Gastroesophageal sphincter (tissue), 4 donors: ENCODE measurements around the gene NNMT. TPM values are rescaled to one million over a fixed set of nuclear protein-coding genes. Genes with fewer than 3 reads are reported as not detected.

Experiments
- ATAC-seq: fragments of 150-250 bp; one replicate; pipeline ENCODE4 v1.9.1; 2016; ENCODE audit warnings: mild to moderate bottlenecking, moderate library complexity
- H3K27ac ChIP-seq, 4 donors: fragments of 200-600 bp; sonication (generic) in 3 of 4; 1 replicate in 3 of 4; 2 replicates in 1 of 4; pipeline ENCODE4 v1.5.1; 2016 to 2019
- H3K27me3 ChIP-seq: fragments of 200-600 bp; sonication (generic); one replicate; pipeline ENCODE4 v1.5.1; 2019
- H3K36me3 ChIP-seq, 2 donors: fragments of 200-600 bp; sonication (generic); one replicate each; pipeline ENCODE4 v1.5.1; 2019; ENCODE audit warnings: control low read depth in 1 of 2
- H3K4me1 ChIP-seq, 3 donors: fragments of 200-600 bp; sonication (generic); 1 replicate in 2 of 3; 2 replicates in 1 of 3; pipeline ENCODE4 v1.5.1; 2016 to 2019; ENCODE audit warnings: control low read depth in 2 of 3
- H3K4me3 ChIP-seq, 2 donors: fragments of 200-600 bp; sonication (generic); one replicate each; pipeline ENCODE4 v1.5.1; 2019; ENCODE audit warnings: mild to moderate bottlenecking in 1 of 2, moderate library complexity in 1 of 2
- H3K9me3 ChIP-seq, 3 donors: fragments of 200-600 bp; sonication (generic); one replicate each; pipeline ENCODE4 v1.5.1; 2017 to 2019; ENCODE audit warnings: control low read depth in 2 of 3
- EP300 ChIP-seq: sonication (generic); formaldehyde crosslinking; IDR thresholded peaks from one replicate; pipeline ENCODE4 v1.6.1; 2017; ENCODE audit warnings: antibody characterized with exemption, mild to moderate bottlenecking
- POLR2A ChIP-seq, 2 donors: fragments of 450-650 bp; IDR thresholded peaks; one replicate each; pipeline ENCODE4 v1.6.1; 2017; ENCODE audit warnings: antibody characterized with exemption in 2 of 2, mild to moderate bottlenecking in 2 of 2, moderate library complexity in 1 of 2
- POLR2AphosphoS5 ChIP-seq: sonication (generic); formaldehyde crosslinking; IDR thresholded peaks from one replicate; pipeline ENCODE4 v1.6.1; 2017; ENCODE audit warnings: antibody characterized with exemption
- WGBS, 2 donors: methylation state at CpG; one replicate each; pipeline ENCODE4 v1.1.5; 2018; ENCODE audit warnings: low coverage in 1 of 2; 5-methylcytosine and 5-hydroxymethylcytosine counted together
- total RNA-seq, 4 donors: library from RNA; depleted of rRNA; stranded (reverse); fragments of >200 nt; gene quantifications; one replicate each; pipeline ENCODE4 v1.1.0, GENCODE V29; 2016
- TF ChIP-seq, protein P1 (sequence below), 4 experiments: fragments of 200-600 bp in 2 of 4; fragments of 450-650 bp in 2 of 4; sonication (generic) in 1 of 4; IDR thresholded peaks; one replicate each; pipeline ENCODE4 v1.5.1; 2017 to 2019; ENCODE audit warnings: antibody characterized with exemption in 4 of 4, mild to moderate bottlenecking in 2 of 4, moderate library complexity in 2 of 4

NNMT gene
- total RNA-seq, 4 donors from 2014 or later, result 39.4 to 409 (median 243) TPM

DNA sequence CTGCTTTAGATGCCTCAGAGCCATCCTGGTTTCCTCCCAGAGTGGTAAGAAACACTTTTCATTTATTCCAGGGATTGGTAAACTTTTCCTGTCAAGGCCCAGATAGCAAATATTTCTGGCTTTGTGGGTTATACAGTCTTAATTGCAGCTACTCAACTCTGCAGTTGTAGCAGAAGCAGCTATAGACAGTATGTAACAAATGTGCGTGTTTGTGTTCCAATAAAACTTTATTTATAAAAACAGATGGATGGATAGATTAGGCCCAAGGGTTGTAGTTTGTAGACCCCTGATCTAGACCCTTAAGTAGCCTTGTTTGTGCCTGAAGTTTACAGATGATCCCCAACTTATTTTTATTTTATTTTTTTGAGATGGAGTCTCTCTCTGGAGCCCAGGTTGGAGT lies 17.9 kb downstream of the NNMT start:
- H3K27ac ChIP-seq, result no peak overlapping the region
- H3K9me3 ChIP-seq, result no peaks in the 10 kb centered on the region
- H3K4me1 ChIP-seq, result peaks cover 0 to 18% (median 3%) of the 10 kb centered on the region in 3 donors
- peaks cover 32% of the 10 kb centered on the region for H3K27me3 ChIP-seq
- ATAC-seq, result no peak
- WGBS, 2 donors, result 89 to 100% methylated on average over 1 of the region's 1 CpG
- no peak overlapping the region for H3K4me3 ChIP-seq
- TF ChIP-seq POLR2A (IDR thresholded peaks at IDR 0.05) (no peak), EP300 (no peak), POLR2AphosphoS5 (no peak)
- TF ChIP-seq, protein P1, sequence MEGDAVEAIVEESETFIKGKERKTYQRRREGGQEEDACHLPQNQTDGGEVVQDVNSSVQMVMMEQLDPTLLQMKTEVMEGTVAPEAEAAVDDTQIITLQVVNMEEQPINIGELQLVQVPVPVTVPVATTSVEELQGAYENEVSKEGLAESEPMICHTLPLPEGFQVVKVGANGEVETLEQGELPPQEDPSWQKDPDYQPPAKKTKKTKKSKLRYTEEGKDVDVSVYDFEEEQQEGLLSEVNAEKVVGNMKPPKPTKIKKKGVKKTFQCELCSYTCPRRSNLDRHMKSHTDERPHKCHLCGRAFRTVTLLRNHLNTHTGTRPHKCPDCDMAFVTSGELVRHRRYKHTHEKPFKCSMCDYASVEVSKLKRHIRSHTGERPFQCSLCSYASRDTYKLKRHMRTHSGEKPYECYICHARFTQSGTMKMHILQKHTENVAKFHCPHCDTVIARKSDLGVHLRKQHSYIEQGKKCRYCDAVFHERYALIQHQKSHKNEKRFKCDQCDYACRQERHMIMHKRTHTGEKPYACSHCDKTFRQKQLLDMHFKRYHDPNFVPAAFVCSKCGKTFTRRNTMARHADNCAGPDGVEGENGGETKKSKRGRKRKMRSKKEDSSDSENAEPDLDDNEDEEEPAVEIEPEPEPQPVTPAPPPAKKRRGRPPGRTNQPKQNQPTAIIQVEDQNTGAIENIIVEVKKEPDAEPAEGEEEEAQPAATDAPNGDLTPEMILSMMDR (IDR thresholded peaks at IDR 0.05), result no peak
- peaks cover 0 to 30% of the 10 kb centered on the region in 2 donors for H3K36me3 ChIP-seq

DNA sequence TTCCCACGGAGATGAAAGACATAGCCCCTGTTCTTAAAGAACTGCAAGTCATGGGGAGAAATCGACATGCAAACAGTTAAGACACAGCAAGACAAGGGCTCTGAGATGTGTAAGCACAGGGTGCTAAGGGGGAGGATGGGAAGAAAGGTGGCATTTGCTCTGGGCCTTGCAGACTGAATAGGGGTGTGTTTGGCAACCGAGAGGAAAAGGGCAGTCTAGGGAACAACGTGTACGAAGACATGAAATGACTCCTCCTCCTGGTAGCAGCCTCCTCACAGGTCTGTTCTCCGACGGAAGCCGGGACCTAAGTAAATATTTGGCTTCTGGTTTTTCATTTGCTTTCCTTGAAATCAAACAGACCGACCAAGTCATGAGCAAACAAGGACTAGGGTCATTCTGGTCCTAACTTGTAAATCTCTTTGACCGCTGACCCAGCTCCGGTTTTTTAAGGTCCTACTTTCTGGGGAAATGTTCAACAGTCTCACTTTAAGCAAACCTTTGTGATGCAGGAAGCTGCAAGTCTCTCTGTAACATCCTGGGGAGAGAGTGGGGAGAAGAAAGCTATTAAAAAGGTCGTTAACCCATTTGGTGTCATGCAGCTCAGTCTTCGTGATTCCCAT lies 19.7 kb downstream of the NNMT start:
- peak overlapping the region in 1 of 4 donors; percentile 55 for H3K27ac ChIP-seq
- WGBS, 2 donors, result 23 to 31% methylated on average over 10 to 12 of the region's 13 CpGs
- no peak overlapping the region for H3K4me3 ChIP-seq
- TF ChIP-seq POLR2A (IDR thresholded peaks at IDR 0.05) (no peak), POLR2AphosphoS5 (no peak), EP300 (no peak)
- TF ChIP-seq, protein P1 (IDR thresholded peaks at IDR 0.05), result no peak
- H3K9me3 ChIP-seq, result no peaks in the 10 kb centered on the region
- H3K4me1 ChIP-seq, result peaks cover 0 to 18% (median 0%) of the 10 kb centered on the region in 3 donors
- peak; percentile 3 for ATAC-seq
- H3K27me3 ChIP-seq, result peaks cover 31% of the 10 kb centered on the region
- H3K36me3 ChIP-seq, result peaks cover 0 to 30% of the 10 kb centered on the region in 2 donors

DNA sequence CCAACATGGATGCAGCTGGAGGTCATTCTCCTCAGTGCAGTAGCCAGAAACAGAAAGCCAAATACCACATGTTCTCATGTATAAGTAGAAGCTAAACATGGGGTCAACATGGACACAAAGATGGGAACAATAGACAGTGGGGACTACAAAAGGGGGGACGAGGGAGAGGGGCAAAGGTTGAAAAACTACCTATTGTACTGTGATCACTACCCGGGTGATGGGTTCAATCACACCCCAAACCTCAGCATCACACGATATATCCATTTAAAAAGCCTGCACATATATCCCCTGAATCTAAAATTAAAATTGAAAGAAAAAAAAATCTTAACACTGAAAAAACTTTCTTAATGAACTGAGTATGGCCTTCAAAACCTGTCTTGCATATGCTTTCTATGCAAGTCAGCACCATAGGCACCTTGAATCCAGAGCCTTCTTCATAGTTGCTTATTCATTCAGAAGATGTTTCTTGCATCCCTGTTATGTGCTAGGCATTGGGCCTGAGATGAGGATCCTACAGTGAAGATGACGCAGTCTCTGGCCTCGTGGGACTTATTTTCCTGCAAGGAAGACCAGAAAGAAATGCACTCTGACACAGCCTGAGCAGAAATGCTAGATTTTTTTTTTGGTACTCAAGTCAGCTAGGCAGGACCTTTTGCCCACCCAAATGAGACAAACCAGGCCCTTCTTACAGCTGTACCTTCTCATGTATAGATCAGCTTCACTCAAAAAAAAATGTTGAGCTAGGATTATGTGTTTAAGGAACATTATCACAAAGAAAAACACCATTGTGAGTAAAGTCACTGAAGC lies 21.0 kb downstream of the NNMT start:
- TF ChIP-seq POLR2A (IDR thresholded peaks at IDR 0.05) (no peak), POLR2AphosphoS5 (no peak), EP300 (no peak)
- TF ChIP-seq, protein P1 (IDR thresholded peaks at IDR 0.05), result no peak
- no peaks in the 10 kb centered on the region for H3K9me3 ChIP-seq
- peak overlapping the region in 2 of 4 donors; percentile 21 to 41 for H3K27ac ChIP-seq
- H3K27me3 ChIP-seq, result peaks cover 23% of the 10 kb centered on the region
- peaks cover 0 to 18% (median 0%) of the 10 kb centered on the region in 3 donors for H3K4me1 ChIP-seq
- ATAC-seq, result peak; percentile 50
- peaks cover 0 to 24% of the 10 kb centered on the region in 2 donors for H3K36me3 ChIP-seq
- no peak overlapping the region for H3K4me3 ChIP-seq
- 73 to 84% methylated on average over 5 of the region's 5 CpGs for WGBS, 2 donors

DNA sequence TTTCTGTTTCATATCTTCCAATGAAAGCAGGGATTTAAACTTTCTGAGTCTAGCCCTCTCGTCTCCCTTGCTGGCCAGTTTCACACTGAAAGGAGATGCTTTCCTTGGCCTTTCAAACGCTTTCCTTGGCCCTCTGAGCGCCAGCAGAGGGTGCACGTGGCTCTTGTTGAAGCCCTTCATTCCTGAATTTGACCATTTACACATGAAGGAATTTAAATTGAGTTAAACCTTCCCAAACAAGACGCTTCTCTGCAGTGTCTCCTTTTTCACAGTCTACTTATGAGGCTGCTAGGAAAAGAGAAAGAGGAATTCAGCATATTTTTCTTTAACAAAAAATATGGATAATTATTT lies 21.6 kb downstream of the NNMT start:
- 19% methylated on average over 5 of the region's 5 CpGs; no CpG with 5 or more reads in 1 of the 2 donors for WGBS, 2 donors
- ATAC-seq, result no peak

More for the DNA sequence above, 21.6 kb downstream of the NNMT start:
- Histone ChIP-seq H3K36me3 (peaks cover 0 to 18% of the 10 kb centered on the region in 2 donors), H3K4me3 (no peak overlapping the region), H3K4me1 (peaks cover 0 to 18% (median 0%) of the 10 kb centered on the region in 3 donors), H3K27ac (peak overlapping the region in 2 of 4 donors; percentile 21 to 41), H3K27me3 (peaks cover 22% of the 10 kb centered on the region), H3K9me3 (no peaks in the 10 kb centered on the region)
- TF ChIP-seq, protein P1 (IDR thresholded peaks at IDR 0.05), result peak in 2 of 4 experiments; percentile 20 to 41
- no peak for TF ChIP-seq POLR2AphosphoS5
- TF ChIP-seq EP300, result no peak
- TF ChIP-seq POLR2A (IDR thresholded peaks at IDR 0.05), result no peak
